Measurements from ENCODE around the gene HOTAIR. TPM values are rescaled to one million over a fixed set of nuclear protein-coding genes. Genes with fewer than 3 reads are reported as not detected.
A peak's percentile ranks its signal among the peaks of the same experiment; 100 is the strongest.

Gene HOTAIR
- total RNA-seq, 1 donor from 2014 or later = not detected

DNA sequence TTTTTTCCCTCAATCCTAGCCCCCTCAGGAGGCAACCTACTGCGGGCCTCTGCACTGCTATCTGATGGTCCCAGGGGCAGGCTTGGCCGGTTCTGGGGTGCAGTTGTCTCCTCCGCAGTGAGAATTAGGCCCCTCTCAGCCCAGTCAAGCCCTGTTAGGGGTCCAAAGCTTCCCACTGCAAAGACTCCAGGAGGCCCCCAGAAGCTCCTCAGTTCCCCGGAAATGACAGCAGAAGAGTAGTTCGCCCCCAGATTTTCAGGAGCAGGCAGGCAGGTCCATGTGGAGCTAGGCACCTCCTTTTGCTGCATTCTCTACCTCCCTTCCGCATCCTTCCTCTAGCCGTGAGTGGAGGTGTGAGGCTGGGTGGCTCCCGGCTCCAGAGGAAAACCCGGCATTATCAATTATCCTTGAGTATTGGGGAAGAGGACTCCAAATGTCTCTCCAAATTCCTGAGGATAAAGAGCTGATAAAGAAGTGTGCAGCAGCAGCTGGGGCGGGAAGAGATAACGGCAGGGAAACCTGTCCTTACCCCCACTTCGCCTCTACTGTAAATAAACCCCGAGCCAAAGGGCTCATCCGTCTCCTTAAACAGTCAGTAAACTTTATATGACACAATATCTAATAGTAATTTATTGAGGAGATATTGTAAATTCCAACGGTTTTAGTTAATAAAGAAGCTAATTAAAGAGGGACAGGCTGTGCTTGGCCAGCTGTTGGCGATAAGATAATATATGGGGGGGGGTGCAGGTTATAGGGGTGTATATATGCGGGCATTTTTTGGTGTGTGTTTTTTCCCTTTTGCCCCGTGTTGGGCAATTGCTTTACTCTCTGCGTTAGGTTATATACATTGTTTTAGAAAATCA lies 20.7 kb downstream of the HOTAIR start:
- DNase-seq (ENCODE audit: low spot score) = no peak
- Histone ChIP-seq H3K4me3 (no peak overlapping the region), H4K20me1 (ENCODE audit: low read depth) (peaks cover 67% of the 10 kb centered on the region), H3K4me2 (no peak overlapping the region), H3K9me3 (ENCODE audit: low read depth) (no peaks in the 10 kb centered on the region), H3K36me3 (no peaks in the 10 kb centered on the region), H2AFZ (replicated peaks) (no peak overlapping the region), H3K4me1 (no peaks in the 10 kb centered on the region), H3K27me3 (peaks cover 100% of the 10 kb centered on the region), H3K27ac (no peak overlapping the region), H3F3A (ENCODE audit: low read depth) (peaks cover 5% of the 10 kb centered on the region), H3K9ac (no peak overlapping the region), H3K79me2 (ENCODE audit: low read depth) (no peaks in the 10 kb centered on the region)
- Mint-ChIP-seq H3K36me3 (no peaks in the 10 kb centered on the region), H3K4me3 (no peak overlapping the region), H3K4me1 (no peaks in the 10 kb centered on the region), H3K27ac (no peak overlapping the region), H3K27me3 (ENCODE audit: insufficient read depth, low read depth) (peaks cover 95% of the 10 kb centered on the region), H3K9me3 (peaks cover 6% of the 10 kb centered on the region)
- no peak for TF ChIP-seq EZH2phosphoT487 (IDR thresholded peaks at IDR 0.05)
- no peak for TF ChIP-seq EZH2 (IDR thresholded peaks at IDR 0.05)

DNA sequence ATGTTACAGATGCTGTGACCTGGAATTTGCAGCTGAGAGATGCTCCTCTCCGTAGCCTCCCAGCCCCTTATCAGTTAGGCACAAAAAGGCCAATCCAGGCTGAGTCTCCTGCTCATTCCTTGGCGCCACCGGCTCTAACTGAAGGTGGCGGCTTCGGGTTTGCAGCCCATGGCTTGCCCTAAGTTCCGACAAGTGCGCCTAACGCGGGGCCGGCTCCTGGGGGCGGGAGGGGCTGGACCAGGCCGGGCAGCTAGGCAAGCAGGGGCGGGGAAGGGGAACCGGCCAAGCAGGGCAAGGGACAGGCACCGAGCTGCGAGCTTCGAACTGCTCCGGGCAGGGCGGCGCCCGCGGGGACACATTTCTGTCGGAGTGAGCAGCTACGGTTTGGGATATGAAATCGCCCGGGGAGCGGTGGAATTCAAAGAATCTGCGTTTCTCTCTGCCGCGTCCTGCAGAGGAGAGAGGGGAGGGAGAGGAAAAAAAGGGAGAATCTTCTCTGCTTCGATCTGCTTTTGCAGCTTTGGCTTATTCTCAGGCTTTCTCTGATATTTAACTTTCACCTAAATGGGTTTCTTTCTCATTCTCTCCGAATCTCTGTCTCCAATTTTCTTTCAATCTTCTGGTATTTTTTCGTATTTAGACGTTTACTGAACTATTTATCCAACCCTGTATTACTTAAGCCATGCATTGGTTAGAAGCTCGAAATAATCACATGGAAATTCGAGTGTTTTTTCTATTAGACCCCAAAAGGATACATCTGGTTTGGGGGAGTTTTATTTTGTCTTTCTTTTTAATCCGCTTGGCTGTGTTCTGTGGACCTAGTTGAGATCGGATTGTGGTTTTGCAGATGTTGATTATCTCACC lies 21.7 kb downstream of the HOTAIR start:
- H3K4me1 Mint-ChIP-seq = no peaks in the 10 kb centered on the region
- H3K27me3 Mint-ChIP-seq (ENCODE audit: insufficient read depth, low read depth) = peaks cover 96% of the 10 kb centered on the region
- no peaks in the 10 kb centered on the region for H3K36me3 ChIP-seq
- H3K27ac ChIP-seq = no peak overlapping the region
- no peak overlapping the region for H3K27ac Mint-ChIP-seq
- no peaks in the 10 kb centered on the region for H3K4me1 ChIP-seq
- H3K9ac ChIP-seq = no peak overlapping the region
- no peaks in the 10 kb centered on the region for H3K79me2 ChIP-seq (ENCODE audit: low read depth)
- peaks cover 100% of the 10 kb centered on the region for H3K27me3 ChIP-seq
- H3K36me3 Mint-ChIP-seq = no peaks in the 10 kb centered on the region
- H2AFZ ChIP-seq (replicated peaks) = no peak overlapping the region
- peaks cover 4% of the 10 kb centered on the region for H3K9me3 Mint-ChIP-seq
- H3F3A ChIP-seq (ENCODE audit: low read depth) = peaks cover 5% of the 10 kb centered on the region
- peak; percentile 88 for TF ChIP-seq EZH2 (IDR thresholded peaks at IDR 0.05)
- TF ChIP-seq EZH2phosphoT487 (IDR thresholded peaks at IDR 0.05) = peak; percentile 85
- TF ChIP-seq, protein P1, sequence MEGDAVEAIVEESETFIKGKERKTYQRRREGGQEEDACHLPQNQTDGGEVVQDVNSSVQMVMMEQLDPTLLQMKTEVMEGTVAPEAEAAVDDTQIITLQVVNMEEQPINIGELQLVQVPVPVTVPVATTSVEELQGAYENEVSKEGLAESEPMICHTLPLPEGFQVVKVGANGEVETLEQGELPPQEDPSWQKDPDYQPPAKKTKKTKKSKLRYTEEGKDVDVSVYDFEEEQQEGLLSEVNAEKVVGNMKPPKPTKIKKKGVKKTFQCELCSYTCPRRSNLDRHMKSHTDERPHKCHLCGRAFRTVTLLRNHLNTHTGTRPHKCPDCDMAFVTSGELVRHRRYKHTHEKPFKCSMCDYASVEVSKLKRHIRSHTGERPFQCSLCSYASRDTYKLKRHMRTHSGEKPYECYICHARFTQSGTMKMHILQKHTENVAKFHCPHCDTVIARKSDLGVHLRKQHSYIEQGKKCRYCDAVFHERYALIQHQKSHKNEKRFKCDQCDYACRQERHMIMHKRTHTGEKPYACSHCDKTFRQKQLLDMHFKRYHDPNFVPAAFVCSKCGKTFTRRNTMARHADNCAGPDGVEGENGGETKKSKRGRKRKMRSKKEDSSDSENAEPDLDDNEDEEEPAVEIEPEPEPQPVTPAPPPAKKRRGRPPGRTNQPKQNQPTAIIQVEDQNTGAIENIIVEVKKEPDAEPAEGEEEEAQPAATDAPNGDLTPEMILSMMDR (IDR thresholded peaks at IDR 0.05) = no peak
- no peaks in the 10 kb centered on the region for H3K9me3 ChIP-seq (ENCODE audit: low read depth)
- no peak overlapping the region for H3K4me2 ChIP-seq
- H3K4me3 ChIP-seq = no peak overlapping the region
- no peak overlapping the region for H3K4me3 Mint-ChIP-seq
- peak; percentile 63 for DNase-seq (ENCODE audit: low spot score)
- H4K20me1 ChIP-seq (ENCODE audit: low read depth) = peaks cover 71% of the 10 kb centered on the region

DNA sequence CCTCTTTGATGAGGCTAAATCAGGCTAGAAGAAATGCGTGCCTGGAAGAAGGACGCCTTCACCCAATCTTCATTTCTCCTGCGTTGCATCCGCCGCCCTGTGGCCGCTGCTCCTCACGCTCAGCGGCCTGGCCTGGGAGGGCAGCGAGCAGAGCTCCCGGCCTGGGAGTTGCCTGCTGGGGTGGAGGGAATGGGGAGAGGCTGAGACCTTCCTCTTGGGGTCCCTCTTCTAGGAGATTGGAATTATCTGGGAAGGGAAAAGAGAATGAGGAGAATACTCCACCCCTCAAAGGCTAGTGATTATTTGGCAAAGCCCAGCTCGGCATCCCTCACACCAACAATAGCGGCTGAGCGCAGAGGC lies 22.4 kb downstream of the HOTAIR start:
- peaks cover 71% of the 10 kb centered on the region for H4K20me1 ChIP-seq (ENCODE audit: low read depth)
- no peak for TF ChIP-seq EZH2 (IDR thresholded peaks at IDR 0.05)
- TF ChIP-seq EZH2phosphoT487 (IDR thresholded peaks at IDR 0.05) = peak; percentile 56
- TF ChIP-seq, protein P1 (IDR thresholded peaks at IDR 0.05) = peak; percentile 10
- H3K4me1 ChIP-seq = no peaks in the 10 kb centered on the region
- H3F3A ChIP-seq (ENCODE audit: low read depth) = peaks cover 5% of the 10 kb centered on the region
- H3K4me3 ChIP-seq = no peak overlapping the region
- H3K4me2 ChIP-seq = no peak overlapping the region
- no peaks in the 10 kb centered on the region for H3K4me1 Mint-ChIP-seq
- no peaks in the 10 kb centered on the region for H3K36me3 Mint-ChIP-seq
- peak; percentile 65 for DNase-seq (ENCODE audit: low spot score)
- no peaks in the 10 kb centered on the region for H3K79me2 ChIP-seq (ENCODE audit: low read depth)
- peaks cover 100% of the 10 kb centered on the region for H3K27me3 ChIP-seq
- H3K27me3 Mint-ChIP-seq (ENCODE audit: insufficient read depth, low read depth) = peaks cover 96% of the 10 kb centered on the region
- H3K9me3 ChIP-seq (ENCODE audit: low read depth) = no peaks in the 10 kb centered on the region
- H3K36me3 ChIP-seq = no peaks in the 10 kb centered on the region
- H3K9ac ChIP-seq = no peak overlapping the region
- no peak overlapping the region for H3K4me3 Mint-ChIP-seq
- no peak overlapping the region for H2AFZ ChIP-seq (replicated peaks)
- peaks cover 2% of the 10 kb centered on the region for H3K9me3 Mint-ChIP-seq
- no peak overlapping the region for H3K27ac ChIP-seq
- no peak overlapping the region for H3K27ac Mint-ChIP-seq

Measured in neural progenitor cell (in vitro differentiated cells).